ENCODE results near the gene ELN.
A peak's percentile ranks its signal among the peaks of the same experiment; 100 is the strongest.

Gene ELN

DNA sequence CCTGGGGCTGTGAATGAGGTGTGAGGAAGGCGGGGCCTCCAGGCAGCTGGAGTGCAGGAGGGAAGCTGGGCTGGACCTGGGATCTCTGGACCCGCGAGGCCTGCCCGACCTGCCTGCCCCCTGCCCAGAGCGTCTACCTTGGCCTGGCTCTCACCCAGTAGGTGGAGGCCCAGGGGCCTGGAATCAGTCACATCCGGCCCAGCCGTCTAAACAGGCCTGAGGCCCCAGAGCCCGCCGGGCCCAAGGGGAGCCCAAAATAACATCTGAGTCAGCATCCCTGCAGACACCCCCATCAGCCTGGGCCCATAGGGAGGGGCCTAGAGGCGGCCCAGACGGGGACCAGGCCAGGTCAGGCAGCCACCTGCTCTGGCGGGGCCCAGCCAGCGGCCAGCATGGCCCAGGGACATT lies 15.1 kb upstream of the ELN start:
- ChIA-PET CTCF (interaction anchor here (8.0 kb wide), 1 partner anchor 13 kb away, joined by 79 read pairs; no protein-coding TSS in a partner anchor), POLR2A (no interaction called here)
- DNase-seq (ENCODE audit: extremely low spot score) = peak; percentile 92
- TF ChIP-seq, protein P1, sequence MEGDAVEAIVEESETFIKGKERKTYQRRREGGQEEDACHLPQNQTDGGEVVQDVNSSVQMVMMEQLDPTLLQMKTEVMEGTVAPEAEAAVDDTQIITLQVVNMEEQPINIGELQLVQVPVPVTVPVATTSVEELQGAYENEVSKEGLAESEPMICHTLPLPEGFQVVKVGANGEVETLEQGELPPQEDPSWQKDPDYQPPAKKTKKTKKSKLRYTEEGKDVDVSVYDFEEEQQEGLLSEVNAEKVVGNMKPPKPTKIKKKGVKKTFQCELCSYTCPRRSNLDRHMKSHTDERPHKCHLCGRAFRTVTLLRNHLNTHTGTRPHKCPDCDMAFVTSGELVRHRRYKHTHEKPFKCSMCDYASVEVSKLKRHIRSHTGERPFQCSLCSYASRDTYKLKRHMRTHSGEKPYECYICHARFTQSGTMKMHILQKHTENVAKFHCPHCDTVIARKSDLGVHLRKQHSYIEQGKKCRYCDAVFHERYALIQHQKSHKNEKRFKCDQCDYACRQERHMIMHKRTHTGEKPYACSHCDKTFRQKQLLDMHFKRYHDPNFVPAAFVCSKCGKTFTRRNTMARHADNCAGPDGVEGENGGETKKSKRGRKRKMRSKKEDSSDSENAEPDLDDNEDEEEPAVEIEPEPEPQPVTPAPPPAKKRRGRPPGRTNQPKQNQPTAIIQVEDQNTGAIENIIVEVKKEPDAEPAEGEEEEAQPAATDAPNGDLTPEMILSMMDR (IDR thresholded peaks at IDR 0.05; ENCODE audit: control extremely low read depth, extremely low read depth, low read depth, missing control alignments) = no peak

DNA sequence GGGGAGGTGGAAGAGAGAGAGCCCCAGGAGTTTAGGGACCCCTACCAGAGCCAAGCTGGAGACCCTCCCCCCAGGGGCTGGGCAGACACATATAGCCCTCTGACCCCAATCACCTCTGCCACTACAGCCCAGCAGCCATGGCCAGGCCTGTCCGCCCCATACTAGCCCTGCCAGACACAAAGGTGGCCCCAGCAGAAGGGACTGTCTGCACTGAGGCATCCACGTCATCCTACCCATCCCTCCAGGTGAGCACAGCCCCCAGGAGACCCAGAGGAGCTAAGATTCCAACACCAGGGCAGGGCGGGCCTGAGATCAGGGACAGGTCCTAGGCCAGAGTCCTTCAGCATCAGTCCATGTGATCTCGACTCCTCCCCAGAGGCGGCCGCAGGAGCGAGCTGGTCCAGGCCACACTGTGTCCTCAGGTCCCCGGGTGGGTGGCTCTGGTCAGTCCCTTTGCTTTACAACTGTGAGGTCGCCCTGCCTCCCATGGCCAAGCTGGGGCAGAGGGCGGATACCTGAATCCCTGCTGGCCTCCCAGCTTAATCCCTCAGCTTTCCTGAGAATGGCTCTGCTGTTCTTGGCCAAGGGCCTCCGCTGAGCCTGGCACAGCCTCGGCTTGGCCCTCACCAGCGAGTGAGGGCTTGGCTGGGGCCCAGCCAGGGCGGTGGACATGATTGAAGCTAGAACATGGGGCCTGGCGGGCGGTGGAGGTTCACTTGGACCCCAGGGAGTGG lies 14.3 kb upstream of the ELN start:
- TF ChIP-seq, protein P1 (IDR thresholded peaks at IDR 0.05; ENCODE audit: control extremely low read depth, extremely low read depth, low read depth, missing control alignments) = no peak
- CTCF ChIA-PET = interaction anchor here (8.0 kb wide), 1 partner anchor 12 kb away, joined by 79 read pairs; no protein-coding TSS in a partner anchor
- no peak for DNase-seq (ENCODE audit: extremely low spot score)
- POLR2A ChIA-PET = no interaction called here

DNA sequence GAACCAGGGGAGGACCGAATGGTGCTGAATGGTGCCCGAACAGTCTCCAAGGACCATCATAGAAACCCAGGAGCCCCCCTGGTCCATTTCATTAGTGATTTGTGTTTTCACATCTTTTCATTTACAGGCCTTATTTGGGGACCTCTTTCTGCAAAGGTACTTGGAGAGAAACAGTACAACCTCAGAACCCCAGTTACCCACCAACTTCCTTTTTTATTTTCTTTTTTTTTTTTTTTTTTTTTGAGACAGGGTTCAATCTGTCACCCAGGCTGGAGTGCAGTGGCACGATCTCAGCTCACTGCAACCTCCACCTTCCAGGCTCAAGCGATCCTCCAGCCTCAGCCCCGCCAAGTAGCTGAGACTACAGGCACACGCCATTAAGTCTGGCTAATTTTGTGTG lies 13.0 kb upstream of the ELN start:
- POLR2A ChIA-PET = no interaction called here
- TF ChIP-seq, protein P1 (IDR thresholded peaks at IDR 0.05; ENCODE audit: control extremely low read depth, extremely low read depth, low read depth, missing control alignments) = no peak
- CTCF ChIA-PET = interaction anchor here (0.9 to 8.0 kb wide), 3 partner anchors 9 to 280 kb away, joined by 3 to 79 read pairs (median 4); no protein-coding TSS in a partner anchor
- DNase-seq (ENCODE audit: extremely low spot score) = no peak

DNA sequence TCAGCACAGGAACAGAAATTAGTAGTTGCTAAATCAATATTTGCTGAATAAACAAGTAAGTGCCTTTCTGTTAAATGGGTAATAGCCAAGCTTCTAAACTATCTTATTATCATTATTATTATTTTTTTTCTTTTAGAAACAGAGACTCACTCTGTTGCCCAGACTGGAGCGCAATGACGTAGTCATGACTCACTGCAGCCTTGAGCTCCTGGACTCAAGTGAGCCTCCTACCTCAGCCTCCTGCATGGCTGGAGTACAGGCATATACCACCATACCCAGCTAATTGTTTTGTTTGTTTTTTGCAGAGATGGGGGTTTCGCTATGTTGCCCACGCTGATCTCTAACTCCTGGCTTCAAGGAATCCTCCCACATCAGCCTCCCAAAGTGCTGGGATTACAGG lies 12.3 kb upstream of the ELN start:
- no peak for DNase-seq (ENCODE audit: extremely low spot score)
- TF ChIP-seq, protein P1 (IDR thresholded peaks at IDR 0.05; ENCODE audit: control extremely low read depth, extremely low read depth, low read depth, missing control alignments) = no peak
- POLR2A ChIA-PET = no interaction called here
- CTCF ChIA-PET = interaction anchor here (0.9 to 8.0 kb wide), 3 partner anchors 10 to 281 kb away, joined by 3 to 79 read pairs (median 4); no protein-coding TSS in a partner anchor

DNA sequence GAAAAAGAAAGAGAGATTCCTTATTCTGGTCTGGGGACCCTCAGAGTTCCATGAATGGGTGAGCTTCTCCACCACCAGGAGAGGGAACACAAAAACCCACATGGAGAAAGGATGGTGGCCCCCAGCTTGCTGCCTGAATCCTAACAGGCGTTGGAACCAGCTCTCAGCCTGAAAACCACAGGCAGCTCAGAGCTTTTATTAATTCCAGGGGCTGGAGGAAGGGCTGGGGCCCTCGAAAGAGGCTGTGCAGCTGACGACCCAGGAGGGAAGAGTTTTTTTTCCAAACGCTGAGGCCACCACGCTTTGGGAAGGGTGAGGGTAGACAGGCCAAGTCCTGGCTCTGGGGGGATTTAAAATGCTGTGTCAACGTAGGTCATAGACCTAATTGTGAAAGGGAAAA lies 10.8 kb upstream of the ELN start:
- CTCF ChIA-PET = interaction anchor here (1.6 to 8.0 kb wide), 3 partner anchors 9 to 51 kb away, joined by 4 to 79 read pairs (median 4); no protein-coding TSS in a partner anchor
- DNase-seq (ENCODE audit: extremely low spot score) = no peak
- POLR2A ChIA-PET = no interaction called here
- TF ChIP-seq, protein P1 (IDR thresholded peaks at IDR 0.05; ENCODE audit: control extremely low read depth, extremely low read depth, low read depth, missing control alignments) = no peak

DNA sequence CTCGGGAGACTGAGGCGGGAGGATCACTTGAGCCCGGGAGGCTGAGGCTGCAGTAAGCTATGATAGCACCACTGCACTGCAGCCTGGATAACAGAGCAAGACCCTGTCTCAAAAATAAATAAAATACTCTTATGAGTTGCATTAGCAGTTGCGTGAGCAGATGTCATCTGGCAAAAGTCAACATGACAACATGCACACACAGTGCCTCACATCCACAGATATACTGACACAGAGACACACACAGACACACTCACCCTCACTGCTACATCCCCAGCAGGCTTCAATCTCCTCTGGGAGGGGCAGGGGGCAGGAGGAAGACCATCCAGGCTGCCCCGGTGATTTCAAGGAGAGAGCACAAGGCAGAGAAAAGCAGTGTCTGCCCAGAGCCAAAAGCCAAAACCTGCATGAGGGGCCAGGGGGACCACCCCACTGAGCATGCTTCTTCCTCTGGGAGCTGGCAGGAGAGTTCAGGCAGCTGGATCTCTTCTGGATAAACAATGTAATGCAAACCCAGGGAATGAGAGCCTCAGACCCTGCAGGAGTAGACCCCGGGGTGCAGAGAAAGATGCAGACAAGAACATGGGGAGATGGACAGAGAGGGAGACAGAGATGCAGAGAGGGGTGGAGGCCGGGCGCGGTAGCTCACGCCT lies 9.6 kb upstream of the ELN start:
- no peak for DNase-seq (ENCODE audit: extremely low spot score)
- TF ChIP-seq, protein P1 (IDR thresholded peaks at IDR 0.05; ENCODE audit: control extremely low read depth, extremely low read depth, low read depth, missing control alignments) = no peak
- ChIA-PET CTCF (interaction anchor here (8.0 kb wide), 1 partner anchor 8 kb away, joined by 79 read pairs; no protein-coding TSS in a partner anchor), POLR2A (no interaction called here)
